ENCODE results near the gene VAPB. TPM values are rescaled to one million over a fixed set of nuclear protein-coding genes. Genes with fewer than 3 reads are reported as not detected.

VAPB gene
- total RNA-seq, 4 donors from 2014 or later: 24.6 to 30.8 (median 29.4) TPM

- no peaks in the 10 kb centered on the region for H3K36me3 ChIP-seq
- no peak overlapping the region for H3K27ac ChIP-seq
- peaks cover 0 to 14% (median 0%) of the 10 kb centered on the region in 4 donors for H3K4me1 ChIP-seq
- no peak for DNase-seq
- no peaks in the 10 kb centered on the region for H3K27me3 ChIP-seq
- H3K9me3 ChIP-seq: no peaks in the 10 kb centered on the region
- TF ChIP-seq POLR2A (IDR thresholded peaks at IDR 0.05): no peak
- TF ChIP-seq, protein P1, sequence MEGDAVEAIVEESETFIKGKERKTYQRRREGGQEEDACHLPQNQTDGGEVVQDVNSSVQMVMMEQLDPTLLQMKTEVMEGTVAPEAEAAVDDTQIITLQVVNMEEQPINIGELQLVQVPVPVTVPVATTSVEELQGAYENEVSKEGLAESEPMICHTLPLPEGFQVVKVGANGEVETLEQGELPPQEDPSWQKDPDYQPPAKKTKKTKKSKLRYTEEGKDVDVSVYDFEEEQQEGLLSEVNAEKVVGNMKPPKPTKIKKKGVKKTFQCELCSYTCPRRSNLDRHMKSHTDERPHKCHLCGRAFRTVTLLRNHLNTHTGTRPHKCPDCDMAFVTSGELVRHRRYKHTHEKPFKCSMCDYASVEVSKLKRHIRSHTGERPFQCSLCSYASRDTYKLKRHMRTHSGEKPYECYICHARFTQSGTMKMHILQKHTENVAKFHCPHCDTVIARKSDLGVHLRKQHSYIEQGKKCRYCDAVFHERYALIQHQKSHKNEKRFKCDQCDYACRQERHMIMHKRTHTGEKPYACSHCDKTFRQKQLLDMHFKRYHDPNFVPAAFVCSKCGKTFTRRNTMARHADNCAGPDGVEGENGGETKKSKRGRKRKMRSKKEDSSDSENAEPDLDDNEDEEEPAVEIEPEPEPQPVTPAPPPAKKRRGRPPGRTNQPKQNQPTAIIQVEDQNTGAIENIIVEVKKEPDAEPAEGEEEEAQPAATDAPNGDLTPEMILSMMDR (IDR thresholded peaks at IDR 0.05): no peak
- no peak overlapping the region for H3K4me3 ChIP-seq
Measured at GRCh38 chr20:58428364-58428763, 39.3 kb downstream of the VAPB start.

DNA sequence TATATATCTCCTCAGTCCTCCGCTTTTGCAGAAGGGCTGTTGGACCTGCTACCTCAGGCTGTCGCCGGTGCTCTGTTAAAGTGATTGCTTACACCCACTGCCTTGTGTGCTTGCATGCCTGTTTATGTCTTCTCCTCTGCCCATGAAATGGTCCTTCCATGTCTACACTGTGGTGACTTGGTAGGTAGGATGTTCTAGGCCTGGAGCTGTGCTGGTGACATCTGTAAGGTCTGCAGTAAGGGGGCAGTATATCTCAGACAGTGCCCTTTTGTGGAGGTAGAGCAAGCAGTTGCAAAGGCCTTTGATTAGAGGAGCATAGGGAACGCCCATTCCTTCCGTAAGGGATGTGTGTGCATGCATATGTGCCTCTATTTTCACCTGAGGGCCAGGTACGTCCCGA lies 40.3 kb downstream of the VAPB start:
- Histone ChIP-seq H3K27ac (no peak overlapping the region), H3K9me3 (no peaks in the 10 kb centered on the region), H3K27me3 (no peaks in the 10 kb centered on the region), H3K4me3 (no peak overlapping the region), H3K36me3 (no peaks in the 10 kb centered on the region), H3K4me1 (peaks cover 0 to 24% (median 2%) of the 10 kb centered on the region in 4 donors)
- DNase-seq: no peak
- TF ChIP-seq POLR2A (IDR thresholded peaks at IDR 0.05): no peak
- TF ChIP-seq, protein P1 (IDR thresholded peaks at IDR 0.05): no peak

- H3K27me3 ChIP-seq: no peaks in the 10 kb centered on the region
- no peak overlapping the region for H3K4me3 ChIP-seq
- no peaks in the 10 kb centered on the region for H3K9me3 ChIP-seq
- TF ChIP-seq, protein P1 (IDR thresholded peaks at IDR 0.05): no peak
- TF ChIP-seq POLR2A (IDR thresholded peaks at IDR 0.05): no peak
- peaks cover 0 to 3% (median 0%) of the 10 kb centered on the region in 3 donors for H3K36me3 ChIP-seq
- no peak for DNase-seq
- peaks cover 0 to 31% (median 2%) of the 10 kb centered on the region in 4 donors for H3K4me1 ChIP-seq
- no peak overlapping the region for H3K27ac ChIP-seq
Measured at GRCh38 chr20:58431134-58431533, 42.1 kb downstream of the VAPB start.

GRCh38 chr20:58432186-58432954 lies 43.3 kb downstream of the VAPB start:
- no peaks in the 10 kb centered on the region for H3K9me3 ChIP-seq
- peaks cover 0 to 31% (median 2%) of the 10 kb centered on the region in 4 donors for H3K4me1 ChIP-seq
- H3K4me3 ChIP-seq: no peak overlapping the region
- H3K27me3 ChIP-seq: no peaks in the 10 kb centered on the region
- peak overlapping the region in 1 of 4 donors; percentile 6 for H3K27ac ChIP-seq
- TF ChIP-seq POLR2A (IDR thresholded peaks at IDR 0.05): no peak
- TF ChIP-seq, protein P1 (IDR thresholded peaks at IDR 0.05): no peak
- no peak for DNase-seq
- H3K36me3 ChIP-seq: peaks cover 0 to 3% (median 0%) of the 10 kb centered on the region in 3 donors

DNA sequence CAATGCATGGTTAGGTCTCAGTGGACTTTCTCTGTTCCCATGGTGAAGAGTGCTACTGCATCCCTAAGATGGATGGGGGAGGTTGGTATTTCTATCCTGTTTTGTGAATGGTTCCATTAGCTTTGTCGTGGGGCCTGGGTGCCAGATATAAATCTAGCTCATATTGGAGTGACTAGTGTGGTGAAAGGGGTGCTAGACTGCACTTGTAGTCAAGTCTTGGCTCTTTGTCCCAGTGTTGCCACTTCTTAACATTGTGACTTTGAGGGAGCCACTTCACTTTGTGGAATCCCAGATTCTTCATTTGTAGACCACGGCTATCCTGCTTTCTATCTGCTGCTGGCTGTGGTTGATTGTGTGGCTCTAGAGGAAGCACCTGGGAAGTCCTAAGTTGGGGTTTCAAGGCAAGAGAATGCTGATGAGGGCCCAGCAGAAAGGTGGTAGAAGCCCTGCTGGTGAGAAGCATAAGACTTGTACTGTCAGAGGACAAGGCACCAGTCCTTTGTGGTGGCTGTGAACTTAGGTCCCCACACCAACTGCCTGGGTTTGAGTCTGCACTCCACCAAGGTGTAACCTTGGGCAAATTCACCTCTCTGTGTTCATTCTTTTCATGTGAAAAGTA lies 44.1 kb downstream of the VAPB start:
- Histone ChIP-seq H3K27ac (peak overlapping the region in 1 of 4 donors; percentile 38), H3K36me3 (peaks cover 0 to 3% (median 0%) of the 10 kb centered on the region in 3 donors), H3K4me1 (peaks cover 0 to 38% (median 2%) of the 10 kb centered on the region in 4 donors), H3K27me3 (no peaks in the 10 kb centered on the region), H3K4me3 (no peak overlapping the region), H3K9me3 (no peaks in the 10 kb centered on the region)
- TF ChIP-seq POLR2A (IDR thresholded peaks at IDR 0.05): no peak
- no peak for DNase-seq

DNA sequence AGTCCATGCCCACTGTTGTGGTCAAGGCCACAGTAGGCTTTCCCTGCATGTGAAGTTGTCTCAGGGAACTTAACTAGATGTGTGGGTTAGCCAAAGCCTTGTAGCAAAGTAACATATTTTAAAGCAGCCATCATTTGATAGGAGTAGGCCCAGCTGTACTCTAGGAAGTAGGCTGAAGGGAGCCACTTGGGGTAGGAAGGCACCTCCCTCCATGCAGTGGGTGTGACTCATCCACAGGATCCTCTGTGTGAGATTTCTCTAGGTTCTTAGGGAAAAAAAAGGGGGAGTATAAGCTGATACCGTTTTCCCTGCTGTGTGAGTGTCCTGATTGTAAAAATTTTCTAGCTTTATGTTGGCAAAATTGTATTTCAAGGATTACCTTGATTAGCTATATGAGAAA lies 44.7 kb downstream of the VAPB start:
- no peaks in the 10 kb centered on the region for H3K27me3 ChIP-seq
- H3K4me3 ChIP-seq: no peak overlapping the region
- TF ChIP-seq, protein P1 (IDR thresholded peaks at IDR 0.05): no peak
- TF ChIP-seq POLR2A (IDR thresholded peaks at IDR 0.05): no peak
- peaks cover 0 to 3% (median 0%) of the 10 kb centered on the region in 3 donors for H3K36me3 ChIP-seq
- H3K27ac ChIP-seq: peak overlapping the region in 2 of 4 donors; percentile 8 to 38
- H3K4me1 ChIP-seq: peaks cover 0 to 40% (median 2%) of the 10 kb centered on the region in 4 donors
- no peaks in the 10 kb centered on the region for H3K9me3 ChIP-seq
- no peak for DNase-seq

All from Peyer's patch (tissue), 4 donors.